Psoas muscle (tissue), 8 donors: ENCODE data around the gene SEC63. TPM values are rescaled to one million over a fixed set of nuclear protein-coding genes. Genes with fewer than 3 reads are reported as not detected.

Source experiments
- ATAC-seq, 4 donors: fragments of 200-7000 bp; cut with Tn5 transposase; one replicate each; pipeline ENCODE4 v1.9.1; 2020; ENCODE audit warnings: moderate library complexity in 3 of 4, mild to moderate bottlenecking in 2 of 4
- DNase-seq, 2 donors: peaks; one replicate each; pipeline ENCODE4 v3.0.0-alpha.2; 2020
- H3K27ac ChIP-seq: fragments of 200-600 bp; one replicate; pipeline ENCODE4 v1.8.0; 2022
- H3K27me3 ChIP-seq, 3 donors: fragments of 200-600 bp in 1 of 3; one replicate each; pipeline versions ENCODE4 v1.6.1 to v1.8.0; 2013 to 2022; ENCODE audit warnings: low read length in 2 of 3, mild to moderate bottlenecking in 2 of 3, moderate library complexity in 1 of 3; ENCODE audit not compliant: insufficient read depth in 3 of 3
- H3K36me3 ChIP-seq, 2 donors: fragments of 200-600 bp in 1 of 2; one replicate each; pipeline versions ENCODE4 v1.6.1 to v1.8.0; 2013 to 2022; ENCODE audit warnings: low read depth in 1 of 2, mild to moderate bottlenecking in 1 of 2, moderate library complexity in 1 of 2; ENCODE audit not compliant: insufficient read depth in 1 of 2
- H3K4me1 ChIP-seq: fragments of 200-600 bp; one replicate; pipeline ENCODE4 v1.8.0; 2022
- H3K4me3 ChIP-seq: fragments of 200-600 bp; one replicate; pipeline ENCODE4 v1.8.0; 2022; ENCODE audit warnings: mild to moderate bottlenecking
- H3K9me3 ChIP-seq: fragments of 200-600 bp; one replicate; pipeline ENCODE4 v1.8.0; 2022
- CTCF ChIP-seq: fragments of 200-600 bp; IDR thresholded peaks from one replicate; pipeline ENCODE4 v1.8.0; 2022; ENCODE audit warnings: antibody characterized with exemption
- WGBS, 3 donors: extraction: QIAGEN DNeasy Blood & Tissue Kit; methylation state at CpG; one replicate each; pipeline versions ENCODE4 v1.1.6 to v1.1.7; 2013; 5-methylcytosine and 5-hydroxymethylcytosine counted together
- intact Hi-C, 2 donors: fragments of 100-400 bp; cut with DNase I; formaldehyde crosslinking; loops; one replicate each; pipeline versions ENCODE4 v1.11.0 to v1.14.2; 2022
- polyA plus RNA-seq, 3 donors: library from polyadenylated mRNA; stranded (reverse); fragments of 200-250 nt; gene quantifications; one replicate each; pipeline ENCODE4 v1.2.3, GENCODE V29; 2013
- total RNA-seq, 4 donors: library from RNA; stranded (reverse); fragmentation: NEBNext Ultra II Directional in 2 of 4; extraction: Animal tissue kit (Norgen Biotek cat#: 25700) in 2 of 4; gene quantifications; one replicate each; pipeline versions ENCODE4 v1.2.1 to v1.2.4, GENCODE V29; 2021 to 2023
- donor health status: healthy with polysubstance abuse.
- donor health status: DM: no; HTN: no; CAD: no; lungs with moderate emphysema.
- donor health status: Bipolar disorder and iron deficiency.
- donor health status: healthy.
- donor health status: DM: yes; HTN: yes; CAD: no.
- donor health status: DM: no; HTN: no; CAD: no.
- donor health status: DM: no; HTN: no; CAD: no.
- donor health status: DM: yes; HTN: yes; CAD: no.

SEC63 gene
- total and polyA plus RNA-seq, 7 donors: 15.1 to 53.8 (median 23.2) TPM

GRCh38 chr6:107819217-107819616, 138.8 kb downstream of the SEC63 start:
- 89 to 93% (median 89%) methylated on average over 2 of the region's 2 CpGs for WGBS, 3 donors
- Histone ChIP-seq H3K4me1 (peaks cover 14% of the 10 kb centered on the region), H3K27me3 (no peaks in the 10 kb centered on the region), H3K9me3 (no peaks in the 10 kb centered on the region), H3K36me3 (no peaks in the 10 kb centered on the region), H3K4me3 (no peak overlapping the region), H3K27ac (no peak overlapping the region)
- TF ChIP-seq CTCF: no peak
- no peak for DNase-seq
- intact Hi-C loops: no loop called here
- ATAC-seq: no peak

- H3K27ac ChIP-seq: no peak overlapping the region
- no peaks in the 10 kb centered on the region for H3K36me3 ChIP-seq
- TF ChIP-seq CTCF: no peak
- no peaks in the 10 kb centered on the region for H3K9me3 ChIP-seq
- DNase-seq (no peak), ATAC-seq (no peak)
- WGBS, 3 donors: 46 to 89% (median 56%) methylated on average over 1 of the region's 1 CpG
- peaks cover 14% of the 10 kb centered on the region for H3K4me1 ChIP-seq
- no peak overlapping the region for H3K4me3 ChIP-seq
- H3K27me3 ChIP-seq: no peaks in the 10 kb centered on the region
- intact Hi-C loops: no loop called here
Measured at GRCh38 chr6:107818272-107818671, 139.7 kb downstream of the SEC63 start.

GRCh38 chr6:107817784-107818183, 140.2 kb downstream of the SEC63 start:
- peaks cover 14% of the 10 kb centered on the region for H3K4me1 ChIP-seq
- no peak overlapping the region for H3K27ac ChIP-seq
- ATAC-seq: no peak
- intact Hi-C loops: no loop called here
- no peak overlapping the region for H3K4me3 ChIP-seq
- H3K27me3 ChIP-seq: no peaks in the 10 kb centered on the region
- TF ChIP-seq CTCF: no peak
- no peaks in the 10 kb centered on the region for H3K36me3 ChIP-seq
- WGBS, 3 donors: 79 to 82% (median 80%) methylated on average over 4 of the region's 4 CpGs
- no peaks in the 10 kb centered on the region for H3K9me3 ChIP-seq
- DNase-seq: no peak

Other genes with a start within 250 kb of the SEC63 start
- gene SCML4, start 133.9 kb downstream of the SEC63 start, total RNA-seq: under 1 TPM in 3 of 4 donors, not detected in 1; 0.15 to 0.21 (median 0.15) TPM
- gene SCML4, start 133.9 kb downstream of the SEC63 start, polyA plus RNA-seq: under 1 TPM in 1 of 3 donors, not detected in 2; 0.03 TPM
- 10 to 100 TPM; 21.6 to 29.6 (median 24.1) TPM for gene OSTM1, start 116.5 kb upstream of the SEC63 start, total RNA-seq
- gene OSTM1, start 116.5 kb upstream of the SEC63 start, polyA plus RNA-seq: 10 to 100 TPM; 15.6 to 29.8 (median 22.2) TPM
- gene NR2E1, start 207.8 kb upstream of the SEC63 start, total RNA-seq: not detected
- under 1 TPM in 1 of 3 donors, not detected in 2; 0.01 TPM for gene NR2E1, start 207.8 kb upstream of the SEC63 start, polyA plus RNA-seq